ENCODE results near the gene ZNF292.

DNA sequence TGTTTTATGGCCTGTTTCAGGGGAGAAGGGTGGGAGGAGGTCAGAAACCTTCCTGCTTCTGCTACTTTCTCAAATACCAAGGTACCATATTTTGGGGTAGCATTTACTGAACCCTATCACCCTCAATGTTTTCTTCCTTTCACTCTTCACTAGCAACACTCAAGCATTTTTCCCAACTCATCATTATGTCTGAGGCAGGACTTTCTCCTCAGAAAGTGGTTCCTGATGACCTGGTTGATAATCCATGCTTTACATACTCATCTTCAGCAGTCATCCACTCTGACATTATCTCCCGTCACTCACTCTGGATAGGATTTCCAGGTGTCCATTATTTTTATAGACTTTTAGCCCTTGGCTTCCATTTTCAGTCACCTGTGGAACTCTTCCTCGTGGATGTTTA lies 21.1 kb downstream of the ZNF292 start:
- no peak for TF ChIP-seq TCF12 (IDR thresholded peaks at IDR 0.05; ENCODE audit: low read depth, low read length)
- TF ChIP-seq, protein P1, sequence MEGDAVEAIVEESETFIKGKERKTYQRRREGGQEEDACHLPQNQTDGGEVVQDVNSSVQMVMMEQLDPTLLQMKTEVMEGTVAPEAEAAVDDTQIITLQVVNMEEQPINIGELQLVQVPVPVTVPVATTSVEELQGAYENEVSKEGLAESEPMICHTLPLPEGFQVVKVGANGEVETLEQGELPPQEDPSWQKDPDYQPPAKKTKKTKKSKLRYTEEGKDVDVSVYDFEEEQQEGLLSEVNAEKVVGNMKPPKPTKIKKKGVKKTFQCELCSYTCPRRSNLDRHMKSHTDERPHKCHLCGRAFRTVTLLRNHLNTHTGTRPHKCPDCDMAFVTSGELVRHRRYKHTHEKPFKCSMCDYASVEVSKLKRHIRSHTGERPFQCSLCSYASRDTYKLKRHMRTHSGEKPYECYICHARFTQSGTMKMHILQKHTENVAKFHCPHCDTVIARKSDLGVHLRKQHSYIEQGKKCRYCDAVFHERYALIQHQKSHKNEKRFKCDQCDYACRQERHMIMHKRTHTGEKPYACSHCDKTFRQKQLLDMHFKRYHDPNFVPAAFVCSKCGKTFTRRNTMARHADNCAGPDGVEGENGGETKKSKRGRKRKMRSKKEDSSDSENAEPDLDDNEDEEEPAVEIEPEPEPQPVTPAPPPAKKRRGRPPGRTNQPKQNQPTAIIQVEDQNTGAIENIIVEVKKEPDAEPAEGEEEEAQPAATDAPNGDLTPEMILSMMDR (IDR thresholded peaks at IDR 0.05 in 2 of 3, conservative IDR thresholded peaks at IDR 0.05 in 1 of 3; ENCODE audit: control insufficient read depth in 2 of 3, extremely low read depth in 1 of 3, insufficient read depth in 1 of 3, low read depth in 3 of 3, low read length in 3 of 3), result no peak
